GM08714 (cell line): ENCODE measurements around the gene RSPH10B2.
"Not testable (repeated sequence)": the region's sequence is repeated elsewhere in the genome, so short reads cannot be mapped to it uniquely, and the experiment has no call there.

Experiments used
- H3K4me3 ChIP-seq: fragments of 200-500 bp; sonication (Bioruptor generic); 2 replicates; pipeline ENCODE4 v1.5.1; 2014; ENCODE audit warnings: mild to moderate bottlenecking, low read length, inconsistent platforms
- ZNF274 ChIP-seq: IDR thresholded peaks from 2 replicates; pipeline ENCODE4 v1.6.1; 2012; ENCODE audit warnings: mild to moderate bottlenecking, low read depth, low read length

The RSPH10B2 gene

DNA sequence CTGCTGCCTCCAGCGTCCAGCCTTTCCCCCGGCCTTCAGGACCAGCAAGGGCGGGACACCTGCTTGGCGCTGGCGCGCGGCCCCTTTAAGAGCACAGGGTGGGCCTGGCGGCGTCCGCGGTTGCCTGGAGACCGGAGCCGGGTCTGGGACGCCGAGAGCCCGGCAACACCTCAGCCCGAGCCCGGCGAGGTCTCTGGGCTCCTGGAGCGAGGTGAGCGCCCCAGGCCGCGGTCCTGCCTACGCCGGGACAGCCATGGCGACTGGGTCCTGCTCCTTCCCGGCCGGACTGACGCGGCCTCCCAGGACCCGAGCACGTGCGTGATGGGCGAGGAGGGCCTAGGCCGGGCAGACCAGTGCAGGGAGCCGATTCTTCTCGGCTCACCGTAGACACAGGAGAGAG, at the start of gene RSPH10B2:
RSPH10B2 (plus strand) TSS at position 140 of the 400 bp plus-strand sequence. CDS start 3,575 bp downstream, outside the sequence.
- H3K4me3 ChIP-seq, result not testable (repeated sequence)

DNA sequence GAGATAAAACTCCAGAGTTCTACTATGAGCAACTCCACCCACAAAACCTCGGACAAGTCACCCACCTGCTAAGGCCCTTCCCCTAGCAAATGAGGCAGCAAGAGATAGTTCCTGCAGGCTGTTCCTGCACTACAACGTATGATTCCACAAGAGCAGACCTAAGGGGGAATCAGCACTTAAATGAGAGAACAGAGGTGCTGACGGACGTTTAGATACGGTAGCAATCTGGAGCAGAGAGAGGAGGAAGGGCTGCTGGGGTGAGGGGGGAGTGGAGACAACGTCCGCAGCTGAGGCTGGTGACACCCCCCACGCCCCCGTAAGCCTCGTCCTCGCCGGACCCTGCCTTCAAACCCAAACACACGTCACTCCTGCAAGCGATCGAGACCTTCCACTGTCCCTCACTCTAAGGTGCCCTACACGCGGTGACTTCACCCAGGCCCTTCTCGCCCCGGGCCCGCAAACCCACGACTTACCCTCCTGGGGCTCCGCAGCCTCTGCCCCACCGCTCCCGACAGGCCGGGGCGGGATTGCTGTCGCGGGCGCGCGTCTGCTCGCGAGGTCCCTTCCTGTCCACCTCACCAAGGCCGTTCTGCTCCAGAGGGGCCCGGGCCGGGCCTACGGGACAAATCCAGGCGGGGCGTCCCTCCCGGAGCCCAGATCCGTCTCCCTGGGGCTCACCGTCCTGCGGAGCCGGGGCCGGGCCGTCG, 47.8 kb upstream of the RSPH10B2 start:
- TF ChIP-seq ZNF274, result no peak
- H3K4me3 ChIP-seq, result peak overlapping the region; percentile 93

GRCh38 chr7:6706666-6707407, 47.1 kb upstream of the RSPH10B2 start, which contains the start of gene ZNF12:
TSS of gene ZNF12 (minus strand) at chr7:6706947. CDS start at chr7:6705173, 1,774 bp downstream.
- peak within 1 kb of the TSS; percentile 93 for H3K4me3 ChIP-seq
- no peak for TF ChIP-seq ZNF274

DNA sequence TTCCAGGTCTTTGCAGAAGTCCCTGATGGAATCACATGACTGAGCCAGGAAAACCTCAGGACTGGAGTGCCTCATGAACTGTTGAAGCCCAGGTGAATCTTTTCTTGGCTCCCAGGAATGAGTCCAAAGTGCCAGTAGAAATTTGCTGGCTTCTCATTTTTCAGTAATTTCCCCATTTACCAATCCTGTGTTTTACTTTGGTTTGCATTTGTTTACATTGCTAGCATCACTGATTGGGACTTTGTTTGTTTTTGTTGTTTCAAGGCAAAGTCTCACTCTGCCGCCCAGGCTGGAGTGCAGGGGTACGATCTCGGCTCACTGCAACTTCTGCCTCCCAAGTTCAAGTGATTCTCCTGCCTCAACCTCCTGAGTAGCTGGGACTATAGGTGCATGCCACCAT, 45.6 kb upstream of the RSPH10B2 start:
- no peak for TF ChIP-seq ZNF274
- H3K4me3 ChIP-seq, result no peak overlapping the region

DNA sequence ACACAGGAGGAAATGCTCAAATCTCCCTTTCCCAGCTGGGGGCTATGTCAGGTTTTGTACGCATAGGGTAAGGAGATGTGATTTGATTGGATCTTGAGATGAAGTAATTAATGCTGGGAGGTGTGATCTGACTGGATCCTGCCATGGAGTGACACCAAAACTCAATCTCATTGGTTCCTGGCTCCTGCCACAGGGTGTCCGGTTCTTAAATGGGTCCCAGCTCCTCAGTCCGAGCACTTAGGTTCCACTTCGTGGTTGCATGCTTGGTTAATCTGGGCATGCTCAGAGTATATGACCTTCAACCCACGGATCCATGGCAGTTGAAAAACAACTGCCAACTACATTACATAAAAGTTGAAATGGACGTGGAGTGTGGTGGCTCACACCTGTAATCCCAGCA, 44.1 kb upstream of the RSPH10B2 start:
- no peak for TF ChIP-seq ZNF274
- H3K4me3 ChIP-seq, result no peak overlapping the region

- no peak overlapping the region for H3K4me3 ChIP-seq
- TF ChIP-seq ZNF274, result no peak
These were observed 39.5 kb upstream of the RSPH10B2 start for GRCh38 chr7:6714360-6714759.

DNA sequence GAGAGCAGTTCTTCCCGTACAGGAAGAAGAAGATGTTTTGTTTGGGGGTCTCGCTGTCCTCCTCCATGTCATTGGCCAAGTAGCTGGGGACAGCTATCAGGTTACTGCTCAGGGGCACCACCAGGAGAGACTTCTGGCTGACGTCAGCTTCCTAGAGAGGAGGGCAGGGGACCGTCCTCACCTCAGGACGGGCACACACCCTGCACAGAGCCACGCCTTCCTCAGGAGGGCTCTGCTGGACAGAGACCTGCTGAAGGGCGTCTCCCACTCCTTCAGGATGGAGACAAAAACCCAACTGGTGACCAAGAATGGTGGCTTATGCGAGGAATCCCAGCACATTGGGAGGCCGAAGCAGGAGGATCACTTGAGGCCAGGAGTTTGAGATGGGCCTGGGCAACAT, 38.0 kb upstream of the RSPH10B2 start:
- not testable (repeated sequence) for H3K4me3 ChIP-seq

- no peak overlapping the region for H3K4me3 ChIP-seq
- no peak for TF ChIP-seq ZNF274
These were observed 35.8 kb upstream of the RSPH10B2 start for GRCh38 chr7:6718124-6718523.

DNA sequence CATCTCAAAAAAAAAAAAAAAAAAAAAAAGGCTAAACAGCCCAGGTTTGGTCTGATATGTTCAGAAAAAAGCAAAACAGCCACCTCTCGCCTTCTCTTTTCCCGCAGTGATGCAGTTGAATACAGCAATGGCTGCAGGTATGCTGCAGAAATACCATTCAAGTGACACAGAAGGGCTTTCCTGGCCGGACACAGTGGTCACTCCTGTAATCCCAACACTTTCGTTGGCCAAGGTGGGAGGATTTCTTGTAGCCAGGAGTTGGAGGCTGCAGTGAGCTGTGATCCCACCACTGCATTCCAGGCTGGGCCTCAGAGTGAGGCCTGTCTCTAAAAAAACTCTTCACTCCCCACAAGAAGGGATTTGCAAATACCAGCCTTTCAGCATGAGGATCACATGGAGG, 29.6 kb upstream of the RSPH10B2 start:
- H3K4me3 ChIP-seq, result not testable (repeated sequence)

DNA sequence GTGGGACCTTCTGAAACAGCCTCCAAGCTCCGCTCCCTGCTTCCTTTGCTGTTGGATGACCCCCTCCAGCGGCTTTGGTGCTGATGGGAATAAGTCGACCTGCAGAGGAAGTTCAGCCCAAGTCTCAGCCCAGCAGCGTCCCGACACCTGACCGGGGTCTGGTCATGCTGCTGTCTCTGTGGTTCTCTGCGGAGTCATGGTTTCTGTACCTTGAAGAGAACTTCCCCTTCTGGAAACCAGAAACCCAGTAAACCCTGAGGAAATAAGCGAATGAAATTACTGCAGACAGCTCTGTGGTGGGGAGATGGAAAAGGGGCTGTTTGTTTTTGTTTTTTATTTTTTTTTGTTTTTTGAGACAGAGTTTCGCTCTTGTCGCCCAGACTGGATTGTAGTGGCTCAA, 28.9 kb upstream of the RSPH10B2 start:
- H3K4me3 ChIP-seq, result peak overlapping the region; percentile 7; the same call in 1 of the 2 replicates
- TF ChIP-seq ZNF274, result no peak

GRCh38 chr7:6726341-6726740, 27.6 kb upstream of the RSPH10B2 start:
- not testable (repeated sequence) for H3K4me3 ChIP-seq

GRCh38 chr7:6727663-6728062, 26.2 kb upstream of the RSPH10B2 start:
- no peak for TF ChIP-seq ZNF274
- H3K4me3 ChIP-seq, result no peak overlapping the region

GRCh38 chr7:6728893-6729491, 24.9 kb upstream of the RSPH10B2 start:
- H3K4me3 ChIP-seq, result peak overlapping the region; percentile 83; the same call in 1 of the 2 replicates

DNA sequence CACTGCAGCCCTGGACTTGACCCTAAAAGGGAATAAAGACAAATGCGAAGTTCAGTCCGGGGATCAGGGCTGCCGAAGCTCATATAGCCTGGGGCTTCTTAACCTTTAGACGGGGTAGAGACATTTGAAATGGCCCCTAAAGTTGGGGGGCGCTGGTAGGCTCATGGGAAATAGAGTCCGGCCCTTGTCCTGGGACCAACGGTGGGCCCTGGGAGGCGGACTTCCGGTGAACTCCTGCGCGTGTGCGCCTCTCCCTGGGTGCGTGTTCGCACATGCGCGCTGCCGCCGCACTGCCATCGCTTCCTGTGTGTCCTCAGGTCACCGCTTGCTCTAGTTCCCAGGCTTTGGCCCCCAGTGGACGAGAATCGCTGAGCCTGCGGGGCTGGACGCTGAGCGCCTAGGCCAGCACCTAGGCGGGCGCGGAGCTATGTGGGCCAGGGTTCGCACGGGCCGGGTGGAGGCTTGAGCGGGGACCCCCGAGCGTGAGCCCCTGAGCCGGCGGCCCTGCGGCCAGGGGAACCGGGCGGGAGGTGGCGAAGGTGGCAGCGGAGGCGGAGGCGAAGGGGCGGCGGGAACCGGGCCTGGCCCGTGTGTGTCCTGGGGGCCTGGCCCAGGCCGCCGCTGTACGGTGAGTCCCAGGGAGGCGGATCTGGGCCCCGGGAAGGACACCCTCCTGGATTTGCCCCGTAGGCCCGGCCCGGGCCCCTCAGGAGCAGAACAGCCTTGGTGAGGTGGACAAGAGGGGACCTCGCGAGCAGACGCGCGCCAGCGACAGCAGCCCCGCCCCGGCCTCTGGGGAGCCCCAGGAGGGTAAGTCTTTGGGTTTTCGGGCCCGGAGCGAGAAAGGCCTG, 24.2 kb upstream of the RSPH10B2 start:
- peak overlapping the region; percentile 83 for H3K4me3 ChIP-seq
- no peak for TF ChIP-seq ZNF274

- H3K4me3 ChIP-seq, result peak overlapping the region; percentile 83
- no peak for TF ChIP-seq ZNF274
These were observed 23.6 kb upstream of the RSPH10B2 start for GRCh38 chr7:6730343-6730633.

- H3K4me3 ChIP-seq, result not testable (repeated sequence)
These were observed 15.5 kb upstream of the RSPH10B2 start for GRCh38 chr7:6738415-6738814.

DNA sequence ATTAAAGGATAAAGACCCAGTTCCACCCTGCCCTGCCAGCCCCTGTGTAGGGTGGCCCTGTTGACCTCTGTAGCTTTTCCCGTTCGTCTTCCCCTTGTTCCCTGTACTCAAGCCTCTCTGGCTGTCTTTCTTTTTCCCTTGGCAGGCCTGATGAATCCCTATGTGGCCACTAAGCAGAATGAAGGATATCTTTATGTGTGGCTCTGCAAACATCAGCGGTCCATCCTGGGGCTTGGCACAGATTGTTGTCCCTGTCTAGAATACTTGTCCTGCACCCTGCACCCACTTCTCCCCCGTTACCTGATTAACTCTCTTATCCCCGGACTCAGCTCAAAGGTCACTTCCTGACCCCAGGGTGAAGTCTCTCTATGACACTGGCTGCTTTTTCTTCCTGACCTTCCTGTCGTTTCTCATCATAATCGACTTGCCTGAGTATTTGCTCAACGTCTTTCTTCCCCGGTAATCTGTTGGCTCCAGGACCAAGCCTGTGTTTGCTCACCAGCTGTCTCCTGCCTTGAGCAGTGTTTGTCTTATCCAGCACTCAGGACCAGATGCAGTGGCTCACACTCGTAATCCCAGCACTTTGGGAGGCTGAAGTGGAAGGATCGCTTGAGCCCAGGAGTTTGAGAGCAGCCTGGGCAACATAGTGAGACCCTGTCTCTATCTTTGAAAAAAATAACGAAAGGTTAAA, 9.3 kb upstream of the RSPH10B2 start:
- not testable (repeated sequence) for H3K4me3 ChIP-seq

GRCh38 chr7:6749335-6749734, 4.6 kb upstream of the RSPH10B2 start:
- not testable (repeated sequence) for H3K4me3 ChIP-seq

DNA sequence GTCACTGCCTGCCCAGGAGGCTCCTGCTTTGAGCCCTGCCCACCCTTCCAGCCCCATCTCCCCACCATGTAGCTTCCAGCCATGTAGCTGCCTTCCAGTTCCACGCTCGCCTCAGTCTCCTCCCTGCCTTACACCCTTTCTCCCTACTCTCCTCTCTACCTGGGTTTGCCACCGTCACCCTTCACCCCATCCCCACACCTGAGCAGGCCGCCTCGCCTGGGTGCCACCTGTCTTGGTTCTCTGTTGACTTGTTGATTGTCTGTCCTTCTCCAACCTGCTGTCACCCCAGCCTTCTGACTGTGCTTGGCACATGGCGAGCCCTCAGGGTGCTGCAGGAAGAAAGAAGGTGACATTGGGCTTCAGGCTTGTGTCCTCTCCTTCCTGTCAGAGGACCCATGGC, 3.7 kb upstream of the RSPH10B2 start:
- H3K4me3 ChIP-seq, result not testable (repeated sequence)
